ENCODE measurements around the gene PPP1CB. TPM values are rescaled to one million over a fixed set of nuclear protein-coding genes. Genes with fewer than 3 reads are reported as not detected.

The PPP1CB gene
- 100 to 1,000 TPM; 141 to 315 (median 195) TPM for total RNA-seq

- Histone ChIP-seq H3K27me3 (no peaks in the 10 kb centered on the region), H3K36me3 (no peaks in the 10 kb centered on the region), H3K9me3 (no peaks in the 10 kb centered on the region), H3K27ac (peak within 1 kb of the TSS; percentile 98 to 100 (median 100)), H3K4me1 (peaks cover 9 to 48% (median 21%) of the 10 kb centered on the region in 3 donors), H3K4me3 (peak within 1 kb of the TSS; percentile 77 to 97 (median 96))
- TF ChIP-seq POLR2A (IDR thresholded peaks at IDR 0.05): peak in 3 of 4 donors; percentile 81 to 95 (median 90)
- TF ChIP-seq CTCF (IDR thresholded peaks at IDR 0.05): peak in 5 of 6 experiments; percentile 16 to 59 (median 37)
- WGBS, 2 donors: 0 to 1% methylated on average over 16 to 17 of the region's 81 CpGs
- DNase-seq: peak; percentile 95
- intact Hi-C loops (cut with DNase I): loop anchor here (10.0 kb wide), 1 partner anchor 87 kb away; no protein-coding TSS in a partner anchor
These were observed at the start of gene PPP1CB for GRCh38 chr2:28751252-28751955. Gene PPP1CB, plus strand, starts transcription at chr2:28751830. Its CDS starts 295 bp downstream, at chr2:28752125.

GRCh38 chr2:28702415-28702861 is 49.2 kb upstream of the PPP1CB start:
- no peak for DNase-seq
- Histone ChIP-seq H3K36me3 (no peaks in the 10 kb centered on the region), H3K27ac (peak overlapping the region; percentile 43 to 76 (median 56)), H3K27me3 (no peaks in the 10 kb centered on the region), H3K9me3 (no peaks in the 10 kb centered on the region), H3K4me1 (peaks cover 3 to 13% (median 10%) of the 10 kb centered on the region in 3 donors), H3K4me3 (no peak overlapping the region)
- 49 to 59% methylated on average over 3 of the region's 3 CpGs for WGBS, 2 donors
- intact Hi-C loops (cut with DNase I): no loop called here
- no peak for TF ChIP-seq POLR2A (IDR thresholded peaks at IDR 0.05)
- no peak for TF ChIP-seq CTCF (IDR thresholded peaks at IDR 0.05)

DNA sequence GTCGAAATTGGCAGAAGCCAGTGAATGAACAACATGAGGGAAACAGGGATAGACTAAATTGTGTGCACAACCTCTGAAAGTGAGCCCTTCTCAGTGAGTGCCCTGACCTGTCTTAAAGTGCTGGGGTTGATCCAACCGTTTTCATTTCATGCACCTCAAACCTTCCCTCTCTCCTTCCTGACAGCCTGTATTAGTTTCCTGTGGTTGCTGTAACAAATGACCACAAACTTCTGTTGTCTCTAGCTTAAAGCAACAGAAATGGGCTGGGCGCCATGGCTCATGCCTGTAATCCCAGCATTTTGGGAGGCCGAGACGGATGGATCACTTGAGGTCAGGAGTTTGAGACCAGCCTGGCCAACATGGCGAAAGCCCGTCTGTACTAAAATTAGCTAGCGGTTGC is 48.8 kb upstream of the PPP1CB start:
- peak overlapping the region; percentile 43 to 76 (median 56) for H3K27ac ChIP-seq
- intact Hi-C loops (cut with DNase I): no loop called here

DNA sequence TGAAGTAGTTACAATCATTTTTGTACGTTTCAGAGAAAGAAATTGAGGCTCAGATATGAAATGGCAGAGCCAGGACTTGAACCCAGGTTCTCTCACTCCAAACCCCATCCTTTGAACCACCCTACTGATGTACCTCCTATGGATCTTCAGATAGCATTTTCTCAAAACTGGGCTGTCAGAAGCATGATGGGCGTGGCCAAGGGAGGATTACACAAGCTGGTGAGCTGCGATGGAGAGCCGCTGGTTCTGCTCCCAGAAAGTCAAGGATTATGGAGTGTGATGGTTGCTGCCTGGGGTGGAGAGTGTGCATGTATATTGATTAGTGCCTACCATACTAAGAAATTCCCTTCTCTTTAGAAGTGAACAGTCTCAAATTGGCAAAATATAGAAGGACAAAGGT is 47.0 kb upstream of the PPP1CB start:
- H3K9me3 ChIP-seq: no peaks in the 10 kb centered on the region
- intact Hi-C loops (cut with DNase I): no loop called here
- DNase-seq: no peak
- no peak overlapping the region for H3K27ac ChIP-seq
- peaks cover 7 to 25% (median 10%) of the 10 kb centered on the region in 3 donors for H3K4me1 ChIP-seq
- no peak for TF ChIP-seq POLR2A (IDR thresholded peaks at IDR 0.05)
- 80 to 86% methylated on average over 4 of the region's 4 CpGs for WGBS, 2 donors
- no peaks in the 10 kb centered on the region for H3K36me3 ChIP-seq
- no peak overlapping the region for H3K4me3 ChIP-seq
- H3K27me3 ChIP-seq: no peaks in the 10 kb centered on the region

More for the DNA sequence above, 48.8 kb upstream of the PPP1CB start:
- Histone ChIP-seq H3K4me3 (no peak overlapping the region), H3K9me3 (no peaks in the 10 kb centered on the region), H3K27me3 (no peaks in the 10 kb centered on the region), H3K4me1 (peaks cover 3 to 13% (median 10%) of the 10 kb centered on the region in 3 donors), H3K36me3 (no peaks in the 10 kb centered on the region)
- DNase-seq: no peak
- WGBS, 2 donors: 81 to 85% methylated on average over 5 to 8 of the region's 8 CpGs
- TF ChIP-seq CTCF (IDR thresholded peaks at IDR 0.05): no peak
- no peak for TF ChIP-seq POLR2A (IDR thresholded peaks at IDR 0.05)

GRCh38 chr2:28705751-28706440 is 45.7 kb upstream of the PPP1CB start:
- WGBS, 2 donors: 88% methylated on average over 4 of the region's 4 CpGs
- Histone ChIP-seq H3K27ac (no peak overlapping the region), H3K4me1 (peaks cover 7 to 26% (median 10%) of the 10 kb centered on the region in 3 donors), H3K4me3 (no peak overlapping the region), H3K36me3 (no peaks in the 10 kb centered on the region), H3K27me3 (no peaks in the 10 kb centered on the region), H3K9me3 (no peaks in the 10 kb centered on the region)
- TF ChIP-seq CTCF (IDR thresholded peaks at IDR 0.05) (no peak), POLR2A (IDR thresholded peaks at IDR 0.05) (no peak)
- intact Hi-C loops (cut with DNase I): no loop called here
- DNase-seq: no peak

All from esophagus squamous epithelium (tissue), 5 donors.